ENCODE measurements around the gene MLN.

The MLN gene, protein sequence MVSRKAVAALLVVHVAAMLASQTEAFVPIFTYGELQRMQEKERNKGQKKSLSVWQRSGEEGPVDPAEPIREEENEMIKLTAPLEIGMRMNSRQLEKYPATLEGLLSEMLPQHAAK

DNA sequence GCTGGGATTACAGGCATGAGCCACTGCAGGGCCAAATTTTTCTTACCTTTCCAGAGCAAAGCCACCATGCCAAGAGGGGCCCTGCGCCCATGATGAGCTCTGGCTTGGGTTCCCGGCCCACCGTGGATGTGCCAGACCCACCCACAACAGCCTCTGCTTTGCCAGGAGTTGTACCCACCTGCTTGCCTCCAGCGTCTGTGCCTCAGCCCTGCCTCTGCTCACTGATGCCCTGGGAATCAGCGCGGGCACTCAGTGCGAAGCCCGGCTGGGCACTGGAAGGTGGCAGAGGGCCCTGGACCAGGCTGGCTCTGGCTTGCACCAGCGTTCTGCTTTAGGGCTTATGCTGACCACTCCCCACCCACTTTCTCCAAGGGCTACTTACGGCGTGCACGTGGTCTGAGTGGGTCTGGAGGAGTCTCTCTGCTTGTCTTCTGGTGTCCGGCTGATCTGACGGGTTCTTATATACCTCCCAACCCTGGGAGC, at the start of gene MLN:
MLN (minus strand) TSS at position 433 of the 483 bp plus-strand sequence. CDS start 2,840 bp downstream, outside the sequence.
- Mint-ChIP-seq H3K27ac (no peak within 1 kb of the TSS), H3K27me3 (peaks cover 42% of the 10 kb centered on the region), H3K4me3 (no peak within 1 kb of the TSS), H3K9me3 (no peaks in the 10 kb centered on the region), H3K4me1 (ENCODE audit: low read depth) (peaks cover 7% of the 10 kb centered on the region), H3K36me3 (ENCODE audit: low read depth) (no peaks in the 10 kb centered on the region)
- intact Hi-C loops (cut with micrococcal nuclease), result no loop called here

DNA sequence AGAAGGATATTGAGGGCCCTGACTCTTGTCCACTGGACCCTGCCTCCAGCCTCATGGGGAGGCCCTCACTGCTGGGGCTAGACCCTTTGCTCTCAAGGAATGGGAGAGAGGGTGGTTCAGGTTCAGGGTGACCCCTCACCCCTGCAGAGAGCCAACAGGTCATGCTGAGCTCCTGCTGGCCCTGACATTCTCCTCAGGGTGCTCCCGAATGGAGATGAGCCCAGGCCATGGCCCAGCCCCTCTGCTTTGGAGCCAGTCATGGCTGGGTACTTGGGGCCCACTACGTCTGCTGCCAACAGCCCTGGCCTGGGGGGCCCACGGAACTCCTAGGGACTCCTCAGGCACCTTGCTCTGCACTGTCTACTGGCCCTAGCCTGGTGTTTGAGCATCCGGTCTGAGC, 49.2 kb upstream of the MLN start:
- H3K9me3 Mint-ChIP-seq, result no peaks in the 10 kb centered on the region
- H3K27ac Mint-ChIP-seq, result no peak overlapping the region
- intact Hi-C loops (cut with micrococcal nuclease), result loop anchor here (5.0 kb wide), 1 partner anchor 174 kb away; no protein-coding TSS in a partner anchor
- H3K27me3 Mint-ChIP-seq, result peaks cover 64% of the 10 kb centered on the region
- H3K4me1 Mint-ChIP-seq (ENCODE audit: low read depth), result peaks cover 22% of the 10 kb centered on the region
- H3K4me3 Mint-ChIP-seq, result no peak overlapping the region
- H3K36me3 Mint-ChIP-seq (ENCODE audit: low read depth), result no peaks in the 10 kb centered on the region

GRCh38 chr6:33851959-33852358, 48.2 kb upstream of the MLN start:
- Mint-ChIP-seq H3K9me3 (no peaks in the 10 kb centered on the region), H3K27me3 (peaks cover 55% of the 10 kb centered on the region), H3K4me3 (no peak overlapping the region), H3K36me3 (ENCODE audit: low read depth) (no peaks in the 10 kb centered on the region), H3K4me1 (ENCODE audit: low read depth) (peaks cover 12% of the 10 kb centered on the region), H3K27ac (no peak overlapping the region)
- intact Hi-C loops (cut with micrococcal nuclease), result loop anchor here (5.0 kb wide), 1 partner anchor 175 kb away; no protein-coding TSS in a partner anchor

- intact Hi-C loops (cut with micrococcal nuclease), result loop anchor here (5.0 kb wide), 1 partner anchor 176 kb away; no protein-coding TSS in a partner anchor
- Mint-ChIP-seq H3K9me3 (no peaks in the 10 kb centered on the region), H3K27me3 (peaks cover 45% of the 10 kb centered on the region), H3K4me3 (no peak overlapping the region), H3K4me1 (ENCODE audit: low read depth) (peaks cover 5% of the 10 kb centered on the region), H3K36me3 (ENCODE audit: low read depth) (no peaks in the 10 kb centered on the region), H3K27ac (no peak overlapping the region)
Measured at GRCh38 chr6:33850869-33851541, 47.2 kb upstream of the MLN start.

- intact Hi-C loops (cut with micrococcal nuclease), result loop anchor here (5.0 kb wide), 1 partner anchor 177 kb away; no protein-coding TSS in a partner anchor
- H3K4me1 Mint-ChIP-seq (ENCODE audit: low read depth), result no peaks in the 10 kb centered on the region
- H3K27ac Mint-ChIP-seq, result no peak overlapping the region
- peaks cover 41% of the 10 kb centered on the region for H3K27me3 Mint-ChIP-seq
- H3K9me3 Mint-ChIP-seq, result no peaks in the 10 kb centered on the region
- no peaks in the 10 kb centered on the region for H3K36me3 Mint-ChIP-seq (ENCODE audit: low read depth)
- H3K4me3 Mint-ChIP-seq, result no peak overlapping the region
Measured at GRCh38 chr6:33850296-33850695, 46.5 kb upstream of the MLN start.

DNA sequence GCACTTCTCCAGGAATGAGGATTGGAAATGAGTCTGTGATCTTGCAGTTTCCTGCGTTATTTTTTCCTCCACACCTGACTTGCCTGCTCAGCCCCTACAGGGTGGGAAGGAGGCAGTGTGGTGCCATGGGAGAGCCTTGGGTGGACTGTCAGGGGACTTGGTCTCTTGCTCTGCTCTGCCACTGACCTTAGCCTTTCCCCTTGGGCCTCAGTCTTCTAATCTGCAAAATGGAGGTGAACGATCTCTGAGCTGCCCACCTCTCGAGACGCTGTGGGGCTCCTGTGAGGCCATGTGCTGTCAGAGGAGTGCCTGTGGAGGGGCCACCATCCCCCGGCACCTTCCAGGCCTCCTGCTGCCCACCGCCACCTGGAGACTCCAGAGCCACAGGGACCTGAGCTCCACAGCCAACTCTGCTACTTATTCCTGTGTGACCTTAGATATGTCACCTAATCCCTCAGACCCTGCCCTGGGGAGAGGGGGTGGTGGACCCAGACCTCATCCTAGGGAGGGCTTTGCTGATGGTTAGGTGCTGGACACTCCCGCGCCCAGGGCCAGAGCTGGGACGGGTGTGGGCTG, 45.8 kb upstream of the MLN start:
- Mint-ChIP-seq H3K4me1 (ENCODE audit: low read depth) (no peaks in the 10 kb centered on the region), H3K4me3 (no peak overlapping the region), H3K9me3 (no peaks in the 10 kb centered on the region), H3K36me3 (ENCODE audit: low read depth) (no peaks in the 10 kb centered on the region), H3K27ac (no peak overlapping the region), H3K27me3 (peaks cover 34% of the 10 kb centered on the region)
- intact Hi-C loops (cut with micrococcal nuclease), result loop anchor here (5.0 kb wide), 1 partner anchor 178 kb away; no protein-coding TSS in a partner anchor

- no peak overlapping the region for H3K4me3 Mint-ChIP-seq
- intact Hi-C loops (cut with micrococcal nuclease), result no loop called here
- H3K4me1 Mint-ChIP-seq (ENCODE audit: low read depth), result no peaks in the 10 kb centered on the region
- peaks cover 26% of the 10 kb centered on the region for H3K27me3 Mint-ChIP-seq
- no peaks in the 10 kb centered on the region for H3K36me3 Mint-ChIP-seq (ENCODE audit: low read depth)
- H3K27ac Mint-ChIP-seq, result no peak overlapping the region
- H3K9me3 Mint-ChIP-seq, result no peaks in the 10 kb centered on the region
Measured at GRCh38 chr6:33848484-33848883, 44.7 kb upstream of the MLN start.

DNA sequence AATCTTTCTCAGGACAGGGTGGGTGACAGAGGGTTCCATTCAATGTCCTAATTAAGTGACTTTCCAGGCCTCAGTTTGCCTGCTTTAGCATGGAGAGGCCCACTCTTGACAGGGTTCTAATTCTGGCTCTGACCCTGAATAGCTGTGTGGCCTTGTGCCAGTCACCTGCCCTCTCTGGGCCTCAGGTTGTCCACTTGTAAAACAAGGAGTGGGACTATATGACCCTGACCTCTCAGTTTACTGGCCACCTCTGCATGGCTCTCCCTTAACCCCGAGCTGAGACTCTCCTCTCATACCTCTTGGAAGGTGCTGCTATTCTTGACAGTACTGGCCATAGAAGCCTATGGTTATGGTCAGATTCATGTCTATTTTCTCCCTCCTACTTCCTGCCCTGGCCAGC, 44.1 kb upstream of the MLN start:
- H3K4me3 Mint-ChIP-seq, result no peak overlapping the region
- intact Hi-C loops (cut with micrococcal nuclease), result no loop called here
- H3K4me1 Mint-ChIP-seq (ENCODE audit: low read depth), result no peaks in the 10 kb centered on the region
- peaks cover 26% of the 10 kb centered on the region for H3K27me3 Mint-ChIP-seq
- H3K27ac Mint-ChIP-seq, result no peak overlapping the region
- no peaks in the 10 kb centered on the region for H3K36me3 Mint-ChIP-seq (ENCODE audit: low read depth)
- no peaks in the 10 kb centered on the region for H3K9me3 Mint-ChIP-seq

DNA sequence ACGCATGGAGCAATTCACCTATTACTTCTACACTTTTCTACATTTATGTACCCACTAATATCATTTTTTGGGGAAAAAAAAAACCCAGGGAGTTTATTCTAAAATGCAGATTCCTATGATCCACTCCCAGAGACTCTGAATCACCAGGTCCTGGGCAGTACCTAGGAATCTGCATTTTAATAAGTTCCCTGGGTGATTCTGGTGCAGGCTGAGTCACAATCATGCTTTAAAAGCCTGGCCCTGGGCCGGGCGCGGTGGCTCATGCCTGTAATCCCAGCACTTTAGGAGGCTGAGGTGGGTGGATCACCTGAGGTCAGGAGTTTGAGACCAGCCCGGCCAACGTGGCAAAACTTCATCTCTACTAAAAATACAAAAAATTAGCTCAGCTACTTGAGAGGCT, 43.3 kb upstream of the MLN start:
- peaks cover 27% of the 10 kb centered on the region for H3K27me3 Mint-ChIP-seq
- intact Hi-C loops (cut with micrococcal nuclease), result no loop called here
- no peaks in the 10 kb centered on the region for H3K9me3 Mint-ChIP-seq

GRCh38 chr6:33846226-33846625, 42.4 kb upstream of the MLN start:
- Mint-ChIP-seq H3K4me3 (no peak overlapping the region), H3K27me3 (peaks cover 18% of the 10 kb centered on the region), H3K36me3 (ENCODE audit: low read depth) (no peaks in the 10 kb centered on the region), H3K9me3 (no peaks in the 10 kb centered on the region), H3K4me1 (ENCODE audit: low read depth) (peaks cover 6% of the 10 kb centered on the region), H3K27ac (no peak overlapping the region)
- intact Hi-C loops (cut with micrococcal nuclease), result no loop called here

More for the DNA sequence above, 43.3 kb upstream of the MLN start:
- no peak overlapping the region for H3K27ac Mint-ChIP-seq
- H3K4me3 Mint-ChIP-seq, result no peak overlapping the region
- no peaks in the 10 kb centered on the region for H3K36me3 Mint-ChIP-seq (ENCODE audit: low read depth)
- H3K4me1 Mint-ChIP-seq (ENCODE audit: low read depth), result no peaks in the 10 kb centered on the region

DNA sequence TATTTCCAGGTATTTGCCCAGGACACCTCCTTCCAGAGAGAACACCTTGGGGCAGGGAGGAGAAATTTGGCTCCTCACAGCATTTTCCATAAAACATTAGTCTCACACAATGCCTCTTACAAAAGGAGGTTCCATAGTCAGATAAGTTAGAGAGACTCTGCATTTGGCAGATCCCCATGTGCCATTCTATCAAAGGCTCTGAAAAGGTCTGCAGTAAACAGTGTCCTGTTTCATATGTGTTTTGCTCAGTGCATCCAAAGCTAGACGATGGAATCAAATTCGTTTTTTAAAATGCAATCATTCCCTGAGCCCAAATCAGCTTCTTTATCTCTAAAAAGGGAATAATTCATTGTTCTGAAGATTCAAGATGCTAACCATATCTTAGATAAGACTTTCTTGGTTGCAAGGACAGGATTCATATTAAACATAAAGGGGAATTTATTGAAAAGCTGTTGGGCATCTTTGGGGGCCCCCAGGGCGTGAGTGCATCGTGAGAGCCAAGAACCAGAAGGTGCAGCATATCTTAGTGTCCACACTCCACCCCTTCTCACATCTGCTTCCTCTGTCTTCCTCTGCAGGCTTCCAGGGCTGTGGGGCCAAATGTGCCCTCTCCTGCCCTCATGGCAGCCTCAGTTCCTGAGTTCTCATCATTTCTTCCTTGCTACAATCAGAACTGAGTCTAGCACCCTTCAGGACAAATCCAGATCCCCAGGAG, 41.4 kb upstream of the MLN start:
- H3K4me1 Mint-ChIP-seq (ENCODE audit: low read depth), result peaks cover 15% of the 10 kb centered on the region
- no peak overlapping the region for H3K27ac Mint-ChIP-seq
- H3K9me3 Mint-ChIP-seq, result no peaks in the 10 kb centered on the region
- H3K4me3 Mint-ChIP-seq, result no peak overlapping the region
- intact Hi-C loops (cut with micrococcal nuclease), result no loop called here
- H3K36me3 Mint-ChIP-seq (ENCODE audit: low read depth), result no peaks in the 10 kb centered on the region
- peaks cover 16% of the 10 kb centered on the region for H3K27me3 Mint-ChIP-seq

DNA sequence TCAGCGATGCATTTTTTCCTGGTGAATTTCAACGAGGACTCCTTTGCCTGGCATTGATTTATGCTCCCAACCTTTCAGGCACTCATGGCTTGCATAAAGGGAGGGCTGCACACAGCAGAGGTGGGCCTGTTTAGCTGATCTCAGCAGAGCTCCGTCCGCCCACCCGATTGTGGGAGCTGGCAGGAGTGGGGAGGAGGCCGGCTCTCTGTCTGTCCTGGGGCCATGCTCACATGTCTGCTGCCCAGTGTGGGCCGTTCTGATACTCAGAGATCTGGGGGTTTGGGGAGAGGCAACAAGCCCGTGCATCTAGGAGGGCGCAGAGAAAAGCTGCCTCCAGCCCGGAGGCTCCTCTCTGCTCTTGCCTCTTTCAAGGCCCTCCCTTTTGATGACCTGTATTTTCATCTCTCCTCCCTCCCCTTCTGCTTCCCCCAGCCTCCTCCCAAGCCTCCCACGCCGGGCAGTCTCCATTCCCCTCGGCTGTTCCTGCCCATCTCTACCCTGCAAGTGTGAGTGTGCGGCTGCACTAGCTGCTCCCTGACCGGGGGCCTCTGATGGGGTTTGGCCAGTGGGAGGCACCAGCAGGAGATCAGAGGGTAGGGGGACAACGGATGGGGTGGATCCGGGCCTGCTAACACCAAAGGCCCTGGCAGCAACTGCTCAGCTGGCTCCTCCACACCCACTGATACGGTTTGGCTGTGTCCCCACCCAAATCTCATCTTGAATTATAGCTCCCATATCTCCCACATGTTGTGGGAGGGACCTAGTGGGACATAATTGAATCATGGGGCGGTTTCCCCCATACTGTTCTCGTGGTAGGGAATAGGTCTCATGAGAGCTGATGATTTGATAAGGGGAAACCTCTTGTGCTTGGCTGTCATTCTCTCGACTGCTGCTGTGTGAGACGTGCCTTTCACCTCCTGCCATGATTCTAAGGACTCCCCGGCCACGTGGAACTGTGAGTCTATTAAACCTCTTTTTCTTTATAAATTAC, 39.6 kb upstream of the MLN start:
- no peak overlapping the region for H3K27ac Mint-ChIP-seq
- intact Hi-C loops (cut with micrococcal nuclease), result no loop called here
- H3K36me3 Mint-ChIP-seq (ENCODE audit: low read depth), result no peaks in the 10 kb centered on the region
- no peak overlapping the region for H3K4me3 Mint-ChIP-seq
- H3K27me3 Mint-ChIP-seq, result peaks cover 10% of the 10 kb centered on the region
- peaks cover 33% of the 10 kb centered on the region for H3K4me1 Mint-ChIP-seq (ENCODE audit: low read depth)
- H3K9me3 Mint-ChIP-seq, result no peaks in the 10 kb centered on the region

DNA sequence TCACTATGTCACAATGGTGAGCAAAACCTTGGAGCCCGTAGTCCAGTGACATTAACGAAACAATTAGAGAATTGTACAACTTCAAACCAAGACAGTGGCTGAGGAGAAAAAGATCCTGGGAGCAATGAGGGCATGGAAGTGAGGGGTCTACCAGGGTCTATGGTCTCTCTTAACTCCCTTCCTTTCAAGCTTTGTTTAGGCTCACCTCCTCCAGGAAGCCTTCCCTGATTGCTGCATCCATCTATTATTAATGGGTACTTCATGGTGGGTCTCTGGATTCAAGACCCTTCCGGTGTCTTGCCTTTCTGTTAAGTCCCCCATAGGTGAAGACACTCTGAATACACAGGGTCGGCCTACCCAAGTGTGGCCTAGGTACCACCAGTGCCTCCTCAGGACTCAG, 38.1 kb upstream of the MLN start:
- Mint-ChIP-seq H3K27me3 (peaks cover 18% of the 10 kb centered on the region), H3K4me1 (ENCODE audit: low read depth) (peaks cover 41% of the 10 kb centered on the region), H3K36me3 (ENCODE audit: low read depth) (no peaks in the 10 kb centered on the region), H3K4me3 (no peak overlapping the region), H3K9me3 (peaks cover 5% of the 10 kb centered on the region), H3K27ac (no peak overlapping the region)
- intact Hi-C loops (cut with micrococcal nuclease), result no loop called here

Measured in dendritic cell treated with granulocyte-macrophage colony-stimulating factor and Interleukin-4, amounts not matched to agents 40 ng/mL and 50 ng/mL, for 4 days (primary cell).